Astrocyte (in vitro differentiated cells and primary cell): ENCODE results near the gene GOLGA6A. TPM values are rescaled to one million over a fixed set of nuclear protein-coding genes. Genes with fewer than 3 reads are reported as not detected.
A peak's percentile ranks its signal among the peaks of the same experiment; 100 is the strongest.

Experiments used
- DNase-seq: peaks from one replicate; pipeline ENCODE4 v3.0.0-alpha.2; 2010; ENCODE audit warnings: low read depth
- FAIRE-seq: peaks from 2 replicates; lab custom pipeline; 2011; peaks lifted over from hg19 to GRCh38; lab: Jason Lieb, UNC
- H2AFZ ChIP-seq: 2 replicates; pipeline ENCODE4 v1.6.0; 2012; ENCODE audit warnings: low read depth, low read length, inconsistent platforms
- H3K27ac ChIP-seq: 2 replicates; pipeline ENCODE4 v1.5.1; 2011; ENCODE audit warnings: low read depth, low read length, inconsistent platforms
- H3K27me3 ChIP-seq: 2 replicates; pipeline ENCODE4 v1.6.0; 2011; ENCODE audit warnings: low read length, inconsistent platforms; ENCODE audit not compliant: insufficient read depth
- H3K36me3 ChIP-seq: 2 replicates; pipeline ENCODE4 v1.5.1; 2011; ENCODE audit warnings: low read length, inconsistent platforms; ENCODE audit not compliant: insufficient read depth
- H3K4me1 ChIP-seq: 2 replicates; pipeline ENCODE4 v1.5.1; 2011; ENCODE audit warnings: low read length, inconsistent platforms; ENCODE audit not compliant: insufficient read depth
- H3K4me2 ChIP-seq: 2 replicates; pipeline ENCODE4 v1.6.0; 2012; ENCODE audit warnings: low read length, inconsistent platforms
- H3K4me3 ChIP-seq: 2 replicates; pipeline ENCODE4 v1.5.1; 2011; ENCODE audit warnings: low read depth, mild to moderate bottlenecking, low read length, inconsistent platforms; ENCODE audit not compliant: insufficient read depth
- H3K79me2 ChIP-seq: 2 replicates; pipeline ENCODE4 v1.6.0; 2012; ENCODE audit warnings: mild to moderate bottlenecking, low read length, inconsistent platforms; ENCODE audit not compliant: insufficient read depth
- H3K9ac ChIP-seq: 2 replicates; pipeline ENCODE4 v1.6.0; 2012; ENCODE audit warnings: mild to moderate bottlenecking, low read length, inconsistent platforms
- H3K9me3 ChIP-seq: 2 replicates; pipeline ENCODE4 v1.5.1; 2012; ENCODE audit warnings: low read depth, mild to moderate bottlenecking, low read length, inconsistent platforms; ENCODE audit not compliant: insufficient read depth
- H4K20me1 ChIP-seq: 2 replicates; pipeline ENCODE4 v1.6.0; 2012; ENCODE audit warnings: low read length, inconsistent platforms; ENCODE audit not compliant: insufficient read depth
- H3K27ac Mint-ChIP-seq: one replicate; pipeline ENCODE4 v1.8.0; 2021; ENCODE audit warnings: mild to moderate bottlenecking, mixed read lengths; ENCODE audit not compliant: unreplicated experiment
- H3K27me3 Mint-ChIP-seq: one replicate; pipeline ENCODE4 v1.8.0; 2021; ENCODE audit warnings: low read depth, mixed read lengths; ENCODE audit not compliant: unreplicated experiment
- H3K36me3 Mint-ChIP-seq: one replicate; pipeline ENCODE4 v1.8.0; 2021; ENCODE audit warnings: low read depth, mixed read lengths; ENCODE audit not compliant: unreplicated experiment
- H3K4me1 Mint-ChIP-seq: one replicate; pipeline ENCODE4 v1.8.0; 2021; ENCODE audit warnings: low read depth, mixed read lengths; ENCODE audit not compliant: unreplicated experiment
- H3K4me3 Mint-ChIP-seq: one replicate; pipeline ENCODE4 v1.8.0; 2021; ENCODE audit warnings: mild to moderate bottlenecking, moderate library complexity, mixed read lengths; ENCODE audit not compliant: unreplicated experiment
- H3K9me3 Mint-ChIP-seq: one replicate; pipeline ENCODE4 v1.8.0; 2021; ENCODE audit warnings: mild to moderate bottlenecking, mixed read lengths; ENCODE audit not compliant: unreplicated experiment
- CTCF ChIP-seq: IDR thresholded peaks from 2 replicates; pipeline ENCODE4 v1.5.1; 2011; ENCODE audit warnings: low read depth, mild to moderate bottlenecking, inconsistent platforms, low read length, moderate library complexity; ENCODE audit not compliant: insufficient read depth
- EZH2 ChIP-seq: IDR thresholded peaks from 2 replicates; pipeline ENCODE4 v1.6.1; 2012; ENCODE audit warnings: mild to moderate bottlenecking, low read length, inconsistent platforms; ENCODE audit not compliant: insufficient read depth
- total RNA-seq: library from RNA; stranded (reverse); gene quantifications from 2 replicates; pipeline ENCODE4 v1.2.1, GENCODE V29; 2021

Gene GOLGA6A
- total RNA-seq, 1 donor from 2014 or later: 0.30 TPM

- Histone ChIP-seq H3K9ac (no peak overlapping the region), H3K9me3 (no peaks in the 10 kb centered on the region), H3K27ac (no peak overlapping the region), H3K27me3 (no peaks in the 10 kb centered on the region), H3K4me3 (no peak overlapping the region), H3K36me3 (peaks cover 4% of the 10 kb centered on the region), H4K20me1 (no peaks in the 10 kb centered on the region), H3K4me2 (peak overlapping the region; percentile 67), H2AFZ (no peak overlapping the region), H3K79me2 (no peaks in the 10 kb centered on the region), H3K4me1 (peaks cover 29% of the 10 kb centered on the region)
- peak; percentile 52 for DNase-seq
- no peak overlapping the region for H3K4me3 Mint-ChIP-seq
- H3K27ac Mint-ChIP-seq: no peak overlapping the region
- H3K4me1 Mint-ChIP-seq: peaks cover 41% of the 10 kb centered on the region
- peak; percentile 32 for FAIRE-seq
- no peaks in the 10 kb centered on the region for H3K27me3 Mint-ChIP-seq
- H3K36me3 Mint-ChIP-seq: peaks cover 44% of the 10 kb centered on the region
- TF ChIP-seq CTCF: no peak
- no peak for TF ChIP-seq EZH2
- no peaks in the 10 kb centered on the region for H3K9me3 Mint-ChIP-seq
These were observed 43.4 kb downstream of the GOLGA6A start for GRCh38 chr15:74038707-74039655.

- Histone ChIP-seq H3K9me3 (no peaks in the 10 kb centered on the region), H4K20me1 (peaks cover 6% of the 10 kb centered on the region), H3K4me1 (peaks cover 29% of the 10 kb centered on the region), H3K4me2 (no peak overlapping the region), H3K79me2 (no peaks in the 10 kb centered on the region), H3K4me3 (no peak overlapping the region), H3K36me3 (peaks cover 12% of the 10 kb centered on the region), H3K9ac (no peak overlapping the region), H3K27ac (no peak overlapping the region), H3K27me3 (no peaks in the 10 kb centered on the region), H2AFZ (no peak overlapping the region)
- FAIRE-seq: no peak
- Mint-ChIP-seq H3K27me3 (no peaks in the 10 kb centered on the region), H3K4me1 (peaks cover 40% of the 10 kb centered on the region), H3K27ac (peak overlapping the region; percentile 36), H3K36me3 (peaks cover 38% of the 10 kb centered on the region), H3K9me3 (no peaks in the 10 kb centered on the region), H3K4me3 (no peak overlapping the region)
- no peak for DNase-seq
- TF ChIP-seq EZH2 (no peak), CTCF (no peak)
These were observed 44.9 kb downstream of the GOLGA6A start for GRCh38 chr15:74037171-74038117.
